ENCODE measurements around the gene PDSS2. TPM values are rescaled to one million over a fixed set of nuclear protein-coding genes. Genes with fewer than 3 reads are reported as not detected.

Gene PDSS2
- total RNA-seq, 1 donor from 2014 or later, result 16.8 TPM

- intact Hi-C loops (cut with DNase I), result loop anchor here (10.0 kb wide), 1 partner anchor 368 kb away; no protein-coding TSS in a partner anchor
- peak; percentile 49 for DNase-seq (ENCODE audit: low spot score)
Observed at GRCh38 chr6:107116328-107116892, 343.0 kb downstream of the PDSS2 start.

GRCh38 chr6:107115695-107116327, 343.6 kb downstream of the PDSS2 start:
- peak; percentile 67 for DNase-seq (ENCODE audit: low spot score)

DNA sequence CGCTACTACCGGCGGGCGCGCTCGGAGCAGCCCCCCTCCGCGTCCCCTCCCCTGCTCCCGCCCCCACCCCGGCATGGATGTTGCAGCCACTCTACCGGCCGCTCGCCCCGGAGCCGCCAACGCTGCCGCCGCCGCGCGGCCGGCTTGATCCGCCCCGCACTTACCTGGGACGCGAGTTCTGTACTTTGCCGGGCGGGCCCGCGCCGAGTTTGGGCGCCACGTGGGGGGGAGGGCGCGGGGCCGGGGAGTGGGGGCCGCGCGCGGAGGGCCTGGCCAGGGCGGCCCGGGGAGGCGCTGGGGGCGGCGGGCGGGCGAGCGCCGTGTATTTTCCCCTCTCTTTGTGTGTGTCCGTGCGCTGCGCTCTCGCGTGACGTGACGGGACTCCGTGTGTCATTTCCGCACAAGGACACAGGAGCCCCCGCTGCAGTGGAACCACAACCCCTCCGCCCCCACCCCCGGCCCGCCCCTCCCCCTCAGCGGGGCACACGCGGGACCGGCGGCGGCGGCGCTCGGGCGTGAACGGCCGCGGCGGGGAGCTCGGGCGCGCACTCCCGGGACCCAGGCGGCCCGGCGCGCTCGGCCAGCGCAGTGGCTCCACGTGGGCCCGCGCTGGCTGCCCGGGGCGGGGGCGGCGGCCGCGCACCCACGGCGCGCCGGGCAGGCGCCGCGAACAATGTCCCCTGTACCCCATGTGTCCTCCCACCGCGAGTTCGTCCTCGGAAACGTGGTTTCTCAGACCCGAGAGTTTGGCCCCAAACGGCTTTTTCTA, 344.3 kb downstream of the PDSS2 start, which contains the start of gene BEND3:
Gene BEND3, minus strand, starts transcription at position 590 of the 769 bp plus-strand sequence. CDS start 16,230 bp downstream, outside the sequence.
- intact Hi-C loops (cut with DNase I), result loop anchor here (2.0 to 10.0 kb wide), 2 partner anchors 86 to 370 kb away; partner anchors contain the start of gene MTRES1
- DNase-seq (ENCODE audit: low spot score), result peak; percentile 75

More at GRCh38 chr6:107115695-107116327, 343.6 kb downstream of the PDSS2 start:
- intact Hi-C loops (cut with DNase I), result loop anchor here (2.0 to 10.0 kb wide), 2 partner anchors 87 to 369 kb away; partner anchors contain the start of gene MTRES1

- DNase-seq (ENCODE audit: low spot score), result peak; percentile 91
- intact Hi-C loops (cut with DNase I), result loop anchor here (2.0 to 10.0 kb wide), 2 partner anchors 86 to 370 kb away; partner anchors contain the start of gene MTRES1
Observed at GRCh38 chr6:107114213-107114925, 345.0 kb downstream of the PDSS2 start.

- intact Hi-C loops (cut with DNase I), result loop anchor here (10.0 kb wide), 1 partner anchor 375 kb away; no protein-coding TSS in a partner anchor
Observed at GRCh38 chr6:107110200-107110599, 349.2 kb downstream of the PDSS2 start.

DNA sequence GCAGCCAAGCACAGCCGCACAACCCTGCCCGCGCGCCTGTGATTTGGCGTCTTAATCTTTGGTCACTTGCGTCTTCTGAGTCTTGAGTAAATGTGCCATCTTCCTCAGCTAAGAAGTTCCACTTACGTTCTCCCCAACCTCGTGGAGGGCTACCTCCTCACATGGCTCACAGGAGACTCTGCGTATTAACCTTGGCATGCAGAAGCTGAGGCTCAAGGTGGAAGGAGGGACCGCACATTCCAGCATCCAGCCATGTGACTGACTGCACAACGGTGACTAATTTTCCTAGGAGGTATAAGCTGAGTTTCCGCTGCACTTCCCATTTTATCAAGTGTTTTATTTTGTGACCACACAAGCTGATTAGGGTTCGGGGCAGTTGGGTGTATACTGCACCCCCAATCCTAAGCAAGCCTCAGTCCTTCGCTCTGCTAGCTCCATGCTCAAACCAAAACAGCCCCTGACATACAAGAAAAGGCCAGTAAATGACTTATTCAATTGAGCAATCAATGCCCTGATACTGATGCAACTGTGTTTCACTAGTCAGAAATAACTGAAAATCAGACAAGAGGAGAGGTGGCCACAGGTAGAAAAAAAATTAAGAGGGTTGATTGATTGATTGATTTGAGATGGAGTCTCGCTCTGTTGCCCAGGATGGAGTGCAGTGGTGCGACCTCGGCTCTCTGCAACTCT, 351.0 kb downstream of the PDSS2 start:
- peak; percentile 44 for DNase-seq (ENCODE audit: low spot score)
- intact Hi-C loops (cut with DNase I), result no loop called here

More at GRCh38 chr6:107110200-107110599, 349.2 kb downstream of the PDSS2 start:
- DNase-seq (ENCODE audit: low spot score), result peak; percentile 9

DNA sequence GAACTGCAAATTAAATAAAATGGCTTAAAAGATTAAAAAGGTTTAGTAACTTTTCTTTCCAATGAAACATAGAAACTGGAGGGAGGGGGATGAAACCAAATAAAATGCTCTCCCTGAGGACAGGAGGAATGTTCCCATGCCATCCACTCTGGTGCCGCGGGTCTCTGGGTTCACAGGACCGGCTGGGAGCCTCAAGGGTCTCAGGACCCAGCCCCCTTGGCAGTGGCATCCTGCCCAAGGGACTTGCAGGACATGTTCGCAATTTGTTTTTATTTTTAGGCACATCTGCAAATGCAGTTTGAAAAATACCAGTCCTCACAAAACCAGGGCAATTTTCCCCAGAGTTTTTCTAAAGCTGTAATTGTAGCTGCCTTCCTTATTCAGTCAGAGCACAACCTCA, 351.6 kb downstream of the PDSS2 start:
- DNase-seq (ENCODE audit: low spot score), result no peak
- intact Hi-C loops (cut with DNase I), result no loop called here

GRCh38 chr6:107106165-107106564, 353.2 kb downstream of the PDSS2 start:
- intact Hi-C loops (cut with DNase I), result no loop called here
- no peak for DNase-seq (ENCODE audit: low spot score)

DNA sequence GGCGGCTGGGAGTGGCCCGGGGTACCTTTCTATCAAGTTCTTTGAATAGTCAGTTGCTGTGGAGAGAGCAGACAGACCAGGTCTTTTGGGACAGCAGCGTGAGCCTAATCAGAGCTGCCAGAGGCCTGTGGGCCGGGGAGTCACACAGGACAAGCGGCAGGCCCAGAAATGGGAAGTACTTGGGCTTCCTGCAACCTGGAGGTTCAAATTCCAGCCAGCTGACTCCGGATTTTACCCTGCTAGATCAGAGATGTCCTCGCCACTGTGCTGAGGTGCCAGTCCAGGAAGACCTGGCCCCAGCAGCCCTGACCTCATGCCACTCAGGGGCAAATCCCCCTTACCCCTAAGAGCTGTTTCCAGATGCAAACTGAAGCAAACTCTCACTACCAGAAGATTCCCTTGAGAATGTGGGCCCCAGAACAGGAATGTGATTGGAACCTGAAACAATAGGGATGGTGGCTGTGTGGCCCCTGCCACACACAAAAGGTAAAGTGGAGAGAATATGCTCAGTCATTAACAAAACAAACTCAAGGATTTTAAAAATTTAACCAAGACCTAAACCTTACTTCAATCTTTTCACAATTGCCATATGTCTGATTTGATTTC, 353.8 kb downstream of the PDSS2 start:
- DNase-seq (ENCODE audit: low spot score), result peak; percentile 56
- intact Hi-C loops (cut with DNase I), result no loop called here

DNA sequence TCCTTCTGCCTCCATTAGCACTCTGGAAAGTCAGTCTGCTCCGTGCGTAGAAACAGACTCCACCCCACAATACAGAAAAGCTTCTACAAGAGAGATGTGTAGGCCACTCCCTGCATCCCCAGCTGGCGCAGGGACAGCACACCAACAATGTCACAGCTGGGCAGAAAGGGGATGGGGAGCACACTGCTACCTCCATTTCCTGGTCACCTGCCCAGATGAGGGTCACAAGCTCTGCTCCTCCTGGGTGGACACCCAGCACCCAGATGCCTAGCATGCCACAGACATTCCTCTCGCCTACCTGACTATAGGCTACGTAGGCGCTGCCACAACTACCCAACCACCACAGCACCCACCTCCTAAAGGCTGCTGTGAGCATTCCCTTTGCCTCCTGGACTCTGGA, 356.3 kb downstream of the PDSS2 start:
- peak; percentile 68 for DNase-seq (ENCODE audit: low spot score)
- intact Hi-C loops (cut with DNase I), result no loop called here

Other genes starting within 250 kb of the PDSS2 start
- gene SOBP, start 30.6 kb upstream of the PDSS2 start, total RNA-seq, result 28.7 TPM